ENCODE measurements around the gene MRPL10. TPM values are rescaled to one million over a fixed set of nuclear protein-coding genes. Genes with fewer than 3 reads are reported as not detected.

MRPL10 gene
- total RNA-seq, 1 experiment from 2014 or later: 50.3 TPM

DNA sequence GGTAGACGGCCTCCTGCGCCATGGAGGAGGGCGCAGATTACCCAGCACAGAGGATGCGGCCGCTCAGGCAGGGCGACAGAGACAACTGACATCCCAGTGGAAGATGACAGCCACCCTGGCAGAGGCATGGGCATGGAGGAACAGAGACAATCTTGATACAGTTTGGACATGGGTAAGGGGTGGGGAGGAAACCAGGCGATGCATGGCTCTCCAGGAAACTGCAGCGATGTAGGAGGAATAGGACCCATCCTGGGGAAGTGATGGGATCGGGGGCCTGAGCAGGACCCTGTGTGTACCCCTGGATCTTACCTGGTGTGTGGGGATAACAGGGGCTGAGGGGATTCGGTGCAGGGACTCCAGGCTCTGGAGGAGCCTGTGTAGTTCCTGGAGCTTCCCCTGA is 14.4 kb downstream of the MRPL10 start:
- DNase-seq: no peak
- Histone ChIP-seq H3K4me3 (ENCODE audit: low read length) (no peak overlapping the region), H3K4me1 (ENCODE audit: low read length) (peaks cover 15% of the 10 kb centered on the region), H4K20me1 (ENCODE audit: insufficient read depth, low read depth, low read length) (no peaks in the 10 kb centered on the region), H3K27me3 (ENCODE audit: low read length) (no peaks in the 10 kb centered on the region), H2AFZ (ENCODE audit: low read length) (no peak overlapping the region), H3K79me2 (ENCODE audit: low read length) (peaks cover 16% of the 10 kb centered on the region), H3K4me2 (ENCODE audit: low read depth, low read length, poor library complexity, severe bottlenecking) (no peak overlapping the region), H3K9me3 (ENCODE audit: low read length) (no peaks in the 10 kb centered on the region), H3K9me2 (replicated peaks; ENCODE audit: insufficient read depth, low read length) (no peaks in the 10 kb centered on the region), H3K27ac (ENCODE audit: low read length) (no peak overlapping the region), H3K9ac (ENCODE audit: low read length) (no peak overlapping the region), H3K36me3 (ENCODE audit: insufficient read depth, low read length) (no peaks in the 10 kb centered on the region; the same call in 1 of the 2 replicates)

DNA sequence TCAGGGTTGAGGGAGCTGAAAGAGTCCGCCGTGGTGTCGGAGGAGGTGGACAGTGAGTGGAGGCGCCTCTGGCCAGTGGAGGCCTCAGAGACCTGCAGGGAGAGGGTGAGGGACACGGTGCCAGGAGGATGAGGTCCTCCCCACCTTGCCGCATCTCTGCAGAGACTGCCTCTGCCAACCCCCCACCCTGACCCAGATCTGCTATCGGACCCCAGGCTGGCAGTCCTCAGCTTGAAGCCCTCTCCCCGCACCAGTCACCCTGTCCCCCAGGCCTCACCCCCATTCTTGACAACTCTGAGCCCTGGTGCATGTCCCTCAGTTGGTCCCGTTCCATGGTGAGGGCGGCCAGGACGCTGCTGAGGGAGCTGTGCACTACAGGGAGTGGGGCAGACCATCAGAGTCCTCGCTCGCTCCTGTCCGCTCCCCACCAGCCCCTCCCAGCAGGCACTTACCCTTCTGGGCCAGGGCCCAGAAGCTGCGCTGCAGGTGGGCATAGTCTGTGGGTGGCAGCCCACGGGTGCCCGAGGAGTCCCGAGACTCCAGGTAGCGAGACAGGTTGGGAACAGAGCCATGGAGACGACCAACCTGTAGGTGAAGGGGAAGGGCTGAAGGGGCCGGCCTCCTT is 15.1 kb downstream of the MRPL10 start:
- no peak overlapping the region for H3K4me3 ChIP-seq (ENCODE audit: low read length)
- H3K27me3 ChIP-seq (ENCODE audit: low read length): no peaks in the 10 kb centered on the region
- no peaks in the 10 kb centered on the region for H4K20me1 ChIP-seq (ENCODE audit: insufficient read depth, low read depth, low read length)
- peaks cover 13% of the 10 kb centered on the region for H3K79me2 ChIP-seq (ENCODE audit: low read length)
- no peak overlapping the region for H2AFZ ChIP-seq (ENCODE audit: low read length)
- H3K9me2 ChIP-seq (replicated peaks; ENCODE audit: insufficient read depth, low read length): no peaks in the 10 kb centered on the region
- no peak overlapping the region for H3K27ac ChIP-seq (ENCODE audit: low read length)
- H3K4me1 ChIP-seq (ENCODE audit: low read length): peaks cover 12% of the 10 kb centered on the region
- no peaks in the 10 kb centered on the region; the same call in 1 of the 2 replicates for H3K36me3 ChIP-seq (ENCODE audit: insufficient read depth, low read length)
- no peak overlapping the region for H3K9ac ChIP-seq (ENCODE audit: low read length)
- no peaks in the 10 kb centered on the region for H3K9me3 ChIP-seq (ENCODE audit: low read length)
- no peak for DNase-seq
- H3K4me2 ChIP-seq (ENCODE audit: low read depth, low read length, poor library complexity, severe bottlenecking): no peak overlapping the region

DNA sequence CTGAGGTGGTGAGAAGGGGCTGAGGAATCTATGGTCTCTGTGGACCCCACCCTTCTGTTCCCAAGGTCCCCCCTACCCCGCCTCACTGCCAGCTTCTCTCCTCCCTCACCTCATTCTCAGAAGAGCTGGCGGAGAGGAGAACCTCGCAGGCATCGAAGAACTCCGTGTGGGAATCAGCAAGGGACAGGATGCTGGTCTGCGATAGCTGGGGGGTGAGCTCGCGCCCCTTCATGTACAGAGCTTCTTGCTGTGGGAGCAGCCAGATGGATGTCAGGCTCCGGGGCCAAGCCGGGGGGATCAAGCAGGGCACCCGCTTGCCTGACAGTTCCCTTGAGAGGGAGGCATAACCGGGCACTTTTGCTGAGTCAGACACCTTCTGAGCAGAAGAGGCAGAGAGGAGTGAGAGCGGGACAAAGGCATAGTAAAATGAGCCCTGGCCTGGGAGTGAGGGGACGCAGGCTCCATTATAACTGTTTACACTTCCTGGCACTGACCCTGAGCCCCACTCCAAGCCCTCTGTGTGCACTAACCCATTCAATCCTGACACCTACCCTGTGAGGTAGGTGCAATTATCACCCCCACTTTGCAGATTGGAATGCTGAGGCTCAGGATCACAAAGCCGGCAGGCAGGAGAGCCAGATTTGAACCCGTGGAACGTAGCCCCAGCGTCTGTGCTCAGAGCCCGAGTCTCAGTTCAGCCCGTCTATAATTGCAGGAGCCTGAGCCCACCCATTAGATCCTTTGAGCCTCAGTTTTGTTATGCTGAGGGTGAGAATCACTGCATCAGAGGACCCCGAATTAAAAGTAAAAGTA is 16.0 kb downstream of the MRPL10 start:
- H2AFZ ChIP-seq (ENCODE audit: low read length): no peak overlapping the region
- DNase-seq: no peak
- no peaks in the 10 kb centered on the region; the same call in 1 of the 2 replicates for H3K36me3 ChIP-seq (ENCODE audit: insufficient read depth, low read length)
- H3K4me1 ChIP-seq (ENCODE audit: low read length): peaks cover 4% of the 10 kb centered on the region
- H3K27ac ChIP-seq (ENCODE audit: low read length): no peak overlapping the region
- H4K20me1 ChIP-seq (ENCODE audit: insufficient read depth, low read depth, low read length): no peaks in the 10 kb centered on the region
- no peaks in the 10 kb centered on the region for H3K9me2 ChIP-seq (replicated peaks; ENCODE audit: insufficient read depth, low read length)
- H3K79me2 ChIP-seq (ENCODE audit: low read length): peaks cover 3% of the 10 kb centered on the region
- H3K9me3 ChIP-seq (ENCODE audit: low read length): no peaks in the 10 kb centered on the region
- no peak overlapping the region for H3K4me2 ChIP-seq (ENCODE audit: low read depth, low read length, poor library complexity, severe bottlenecking)
- H3K9ac ChIP-seq (ENCODE audit: low read length): no peak overlapping the region
- no peaks in the 10 kb centered on the region for H3K27me3 ChIP-seq (ENCODE audit: low read length)
- H3K4me3 ChIP-seq (ENCODE audit: low read length): no peak overlapping the region

DNA sequence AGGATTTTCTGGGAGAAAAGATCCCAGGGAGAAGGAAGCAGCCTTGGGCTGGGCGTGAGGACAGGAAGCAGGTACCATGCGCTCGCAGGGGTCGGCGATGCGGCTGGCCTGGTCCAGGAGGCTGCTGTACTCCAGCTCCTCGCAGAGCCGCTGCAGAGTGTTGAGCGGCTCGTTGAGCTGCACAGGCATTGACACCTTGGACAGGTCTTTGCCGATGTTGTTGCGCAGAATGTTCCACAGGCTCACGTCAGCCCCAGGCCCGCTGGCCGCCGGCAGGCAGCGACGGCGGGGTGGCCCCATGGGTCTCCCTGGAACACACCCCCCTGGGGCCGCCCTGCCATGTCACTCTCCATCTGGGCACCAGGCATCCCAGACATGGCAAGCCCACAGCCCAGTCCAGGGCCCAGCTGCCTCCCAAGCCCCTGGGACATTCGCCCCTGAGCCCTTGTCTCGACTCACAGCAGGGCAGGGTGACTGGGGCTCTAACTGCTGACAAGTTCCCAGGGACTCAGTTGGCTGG is 17.8 kb downstream of the MRPL10 start:
- no peak for DNase-seq
- Histone ChIP-seq H3K9me2 (replicated peaks; ENCODE audit: insufficient read depth, low read length) (no peaks in the 10 kb centered on the region), H2AFZ (ENCODE audit: low read length) (no peak overlapping the region), H3K9ac (ENCODE audit: low read length) (no peak overlapping the region), H3K9me3 (ENCODE audit: low read length) (no peaks in the 10 kb centered on the region), H4K20me1 (ENCODE audit: insufficient read depth, low read depth, low read length) (no peaks in the 10 kb centered on the region), H3K79me2 (ENCODE audit: low read length) (no peaks in the 10 kb centered on the region), H3K27me3 (ENCODE audit: low read length) (no peaks in the 10 kb centered on the region), H3K4me1 (ENCODE audit: low read length) (no peaks in the 10 kb centered on the region), H3K27ac (ENCODE audit: low read length) (no peak overlapping the region), H3K4me3 (ENCODE audit: low read length) (no peak overlapping the region), H3K36me3 (ENCODE audit: insufficient read depth, low read length) (no peaks in the 10 kb centered on the region; the same call in 1 of the 2 replicates), H3K4me2 (ENCODE audit: low read depth, low read length, poor library complexity, severe bottlenecking) (no peak overlapping the region)

DNA sequence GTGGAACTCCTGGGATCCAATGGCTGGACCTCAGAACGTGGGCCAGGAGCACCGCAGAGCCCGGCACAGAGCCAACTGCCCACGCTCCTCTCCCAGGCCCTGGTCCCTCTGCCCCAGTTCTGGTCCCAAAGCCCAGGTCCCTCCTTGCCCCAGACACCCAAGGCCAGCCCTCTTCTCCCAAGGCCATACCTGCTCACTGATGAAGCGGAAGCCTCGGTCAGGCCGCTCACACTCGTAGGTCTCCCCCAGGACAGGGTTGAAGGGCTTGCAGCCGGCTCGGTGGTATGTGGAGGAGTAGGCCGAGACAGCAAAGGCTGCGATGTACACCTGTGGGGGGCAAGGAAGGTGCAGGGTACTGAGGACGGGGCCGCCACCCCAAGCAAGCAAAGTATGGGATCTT is 18.3 kb downstream of the MRPL10 start:
- Histone ChIP-seq H3K27ac (ENCODE audit: low read length) (no peak overlapping the region), H3K4me1 (ENCODE audit: low read length) (no peaks in the 10 kb centered on the region), H3K36me3 (ENCODE audit: insufficient read depth, low read length) (no peaks in the 10 kb centered on the region; the same call in 1 of the 2 replicates), H3K4me2 (ENCODE audit: low read depth, low read length, poor library complexity, severe bottlenecking) (no peak overlapping the region), H3K9ac (ENCODE audit: low read length) (no peak overlapping the region), H2AFZ (ENCODE audit: low read length) (no peak overlapping the region), H3K9me3 (ENCODE audit: low read length) (no peaks in the 10 kb centered on the region), H3K27me3 (ENCODE audit: low read length) (no peaks in the 10 kb centered on the region), H3K4me3 (ENCODE audit: low read length) (no peak overlapping the region), H4K20me1 (ENCODE audit: insufficient read depth, low read depth, low read length) (no peaks in the 10 kb centered on the region), H3K9me2 (replicated peaks; ENCODE audit: insufficient read depth, low read length) (no peaks in the 10 kb centered on the region), H3K79me2 (ENCODE audit: low read length) (no peaks in the 10 kb centered on the region)
- no peak for DNase-seq

DNA sequence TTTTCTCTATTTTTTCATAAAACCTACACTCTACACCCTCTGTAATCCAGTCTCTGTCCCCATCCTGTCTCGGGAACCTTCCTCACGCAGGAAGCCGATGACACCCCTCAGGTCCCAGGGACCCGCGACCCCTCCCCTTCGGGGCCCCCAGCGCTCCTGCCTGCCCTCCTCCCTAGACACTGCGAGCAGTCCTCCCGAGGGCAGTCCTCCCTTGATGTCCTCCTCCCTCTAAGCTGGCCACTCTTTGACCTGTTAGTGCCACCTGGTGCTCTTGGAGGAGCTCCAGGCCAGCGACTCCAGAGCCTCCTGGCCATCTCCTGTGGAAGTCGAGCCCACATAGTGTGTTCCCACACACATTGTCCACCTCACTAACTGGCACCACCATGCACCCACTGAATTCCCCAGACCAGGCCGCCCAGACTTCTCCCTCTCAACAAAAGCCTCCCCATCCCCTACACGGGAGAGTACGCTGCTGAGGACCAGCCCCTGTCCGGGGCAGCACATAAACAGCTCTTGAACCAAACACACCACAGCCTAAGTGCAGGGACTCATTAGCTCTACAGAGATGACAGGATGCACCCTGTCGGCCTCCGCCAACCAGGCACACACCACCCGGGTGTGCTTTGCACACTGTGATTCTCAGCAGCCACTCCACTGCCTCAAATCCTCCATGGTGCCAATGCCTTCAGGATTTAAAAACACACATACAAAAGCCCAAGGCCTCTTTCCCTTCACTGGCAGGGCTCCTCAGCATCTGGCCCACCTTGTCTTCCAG is 19.0 kb downstream of the MRPL10 start:
- no peak overlapping the region for H3K4me2 ChIP-seq (ENCODE audit: low read depth, low read length, poor library complexity, severe bottlenecking)
- no peak for DNase-seq
- H2AFZ ChIP-seq (ENCODE audit: low read length): no peak overlapping the region
- no peak overlapping the region for H3K27ac ChIP-seq (ENCODE audit: low read length)
- H3K79me2 ChIP-seq (ENCODE audit: low read length): no peaks in the 10 kb centered on the region
- no peaks in the 10 kb centered on the region for H3K27me3 ChIP-seq (ENCODE audit: low read length)
- H3K36me3 ChIP-seq (ENCODE audit: insufficient read depth, low read length): no peaks in the 10 kb centered on the region; the same call in 1 of the 2 replicates
- H3K9ac ChIP-seq (ENCODE audit: low read length): no peak overlapping the region
- no peaks in the 10 kb centered on the region for H4K20me1 ChIP-seq (ENCODE audit: insufficient read depth, low read depth, low read length)
- no peaks in the 10 kb centered on the region for H3K4me1 ChIP-seq (ENCODE audit: low read length)
- H3K9me3 ChIP-seq (ENCODE audit: low read length): no peaks in the 10 kb centered on the region
- H3K9me2 ChIP-seq (replicated peaks; ENCODE audit: insufficient read depth, low read length): no peaks in the 10 kb centered on the region
- H3K4me3 ChIP-seq (ENCODE audit: low read length): no peak overlapping the region

DNA sequence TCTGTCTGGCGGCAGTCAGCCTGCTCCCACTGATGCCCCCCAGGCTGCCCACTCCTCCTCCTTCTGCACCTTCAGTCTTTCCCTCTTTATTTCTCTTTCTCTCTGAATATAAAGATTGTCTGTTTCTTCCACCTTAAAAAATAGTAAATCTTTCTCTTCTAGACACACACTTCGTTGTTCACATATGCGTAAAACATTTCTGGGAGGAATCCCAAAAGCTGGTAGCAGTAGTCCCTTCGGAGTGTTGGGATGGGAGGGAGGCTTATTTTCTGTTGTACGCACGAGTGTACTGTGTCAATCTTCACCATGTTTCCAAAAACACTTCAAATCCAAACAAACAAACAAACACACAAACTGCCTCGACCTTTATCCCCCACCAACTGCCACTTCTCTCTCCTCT is 19.6 kb downstream of the MRPL10 start:
- no peaks in the 10 kb centered on the region for H3K9me2 ChIP-seq (replicated peaks; ENCODE audit: insufficient read depth, low read length)
- H3K79me2 ChIP-seq (ENCODE audit: low read length): no peaks in the 10 kb centered on the region
- no peaks in the 10 kb centered on the region for H4K20me1 ChIP-seq (ENCODE audit: insufficient read depth, low read depth, low read length)
- no peaks in the 10 kb centered on the region for H3K9me3 ChIP-seq (ENCODE audit: low read length)
- H2AFZ ChIP-seq (ENCODE audit: low read length): no peak overlapping the region
- no peaks in the 10 kb centered on the region; the same call in 1 of the 2 replicates for H3K36me3 ChIP-seq (ENCODE audit: insufficient read depth, low read length)
- H3K9ac ChIP-seq (ENCODE audit: low read length): no peak overlapping the region
- H3K27ac ChIP-seq (ENCODE audit: low read length): no peak overlapping the region
- H3K4me1 ChIP-seq (ENCODE audit: low read length): no peaks in the 10 kb centered on the region
- H3K4me3 ChIP-seq (ENCODE audit: low read length): no peak overlapping the region
- DNase-seq: no peak
- H3K4me2 ChIP-seq (ENCODE audit: low read depth, low read length, poor library complexity, severe bottlenecking): no peak overlapping the region
- H3K27me3 ChIP-seq (ENCODE audit: low read length): no peaks in the 10 kb centered on the region

Measured in Karpas-422 (cell line).